HepG2 (cell line): ENCODE data around the gene SRSF3.
"Not testable (repeated sequence)": the region's sequence is repeated elsewhere in the genome, so short reads cannot be mapped to it uniquely, and the experiment has no call there.

Experiments used
- ETV5 ChIP-seq: IDR thresholded peaks from 2 replicates; pipeline ENCODE4 v1.6.1; 2018; ENCODE audit warnings: missing biosample characterization, missing genetic modification reagents, inconsistent platforms, borderline replicate concordance
- PCBP2 ChIP-seq: fragments of 200-400 bp; formaldehyde crosslinking; optimal IDR thresholded peaks from 2 replicates; pipeline ENCODE3; 2018; ENCODE audit warnings: low read length, low read depth; ENCODE audit not compliant: poor library complexity, severe bottlenecking
- RARG ChIP-seq: sonication (generic); formaldehyde crosslinking; IDR thresholded peaks from 2 replicates; pipeline ENCODE4 v1.4.0; 2020; ENCODE audit warnings: low read depth, mild to moderate bottlenecking, missing genetic modification reagents
- TAF1 ChIP-seq: sonication (generic); formaldehyde crosslinking; IDR thresholded peaks from 2 replicates; pipeline ENCODE4 v1.4.0; 2020; ENCODE audit warnings: missing genetic modification reagents
- ZFP36 ChIP-seq: fragments of 150-350 bp; IDR thresholded peaks from 2 replicates; pipeline ENCODE4 v1.6.1; 2018; ENCODE audit warnings: borderline replicate concordance, low read length, low read depth; ENCODE audit not compliant: partially characterized antibody
- TF ChIP-seq, protein P1 (sequence below): IDR thresholded peaks from 2 replicates; pipeline ENCODE4 v1.6.1; 2012; ENCODE audit warnings: inconsistent platforms
- TF ChIP-seq, protein P2 (sequence below): conservative IDR thresholded peaks from 2 replicates; pipeline ENCODE4 v1.6.1; 2018; ENCODE audit warnings: missing genetic modification reagents
- TF ChIP-seq, protein P3 (sequence below): sonication (generic); formaldehyde crosslinking; IDR thresholded peaks from 2 replicates; pipeline ENCODE4 v1.9.0; 2021; ENCODE audit warnings: missing genetic modification reagents, borderline replicate concordance

DNA sequence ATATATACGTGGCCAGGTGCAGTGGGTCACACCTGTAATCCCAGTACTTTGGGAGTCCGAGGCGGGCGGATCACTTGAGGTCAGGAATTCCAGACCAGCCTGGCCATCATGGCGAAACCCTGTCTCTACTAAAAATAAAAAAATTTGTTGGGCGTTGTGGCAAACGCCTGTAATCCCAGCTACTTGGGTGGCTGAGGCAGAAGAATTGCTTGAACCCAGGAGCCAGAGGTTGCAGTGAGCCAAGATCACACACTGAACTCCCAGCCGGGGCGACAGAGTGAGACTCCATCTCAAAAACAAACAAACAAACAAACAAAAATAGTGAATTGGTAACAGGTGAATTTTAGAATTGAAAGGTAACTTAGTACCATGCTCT is 5.1 kb upstream of the SRSF3 start:
- not testable (repeated sequence) for TF ChIP-seq ETV5; PCBP2; RARG (CRISPR knock-in tag); ZFP36; TAF1
- TF ChIP-seq, protein P1, sequence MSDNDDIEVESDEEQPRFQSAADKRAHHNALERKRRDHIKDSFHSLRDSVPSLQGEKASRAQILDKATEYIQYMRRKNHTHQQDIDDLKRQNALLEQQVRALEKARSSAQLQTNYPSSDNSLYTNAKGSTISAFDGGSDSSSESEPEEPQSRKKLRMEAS = not testable (repeated sequence)
- TF ChIP-seq, protein P2, sequence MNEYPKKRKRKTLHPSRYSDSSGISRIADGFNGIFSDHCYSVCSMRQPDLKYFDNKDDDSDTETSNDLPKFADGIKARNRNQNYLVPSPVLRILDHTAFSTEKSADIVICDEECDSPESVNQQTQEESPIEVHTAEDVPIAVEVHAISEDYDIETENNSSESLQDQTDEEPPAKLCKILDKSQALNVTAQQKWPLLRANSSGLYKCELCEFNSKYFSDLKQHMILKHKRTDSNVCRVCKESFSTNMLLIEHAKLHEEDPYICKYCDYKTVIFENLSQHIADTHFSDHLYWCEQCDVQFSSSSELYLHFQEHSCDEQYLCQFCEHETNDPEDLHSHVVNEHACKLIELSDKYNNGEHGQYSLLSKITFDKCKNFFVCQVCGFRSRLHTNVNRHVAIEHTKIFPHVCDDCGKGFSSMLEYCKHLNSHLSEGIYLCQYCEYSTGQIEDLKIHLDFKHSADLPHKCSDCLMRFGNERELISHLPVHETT (CRISPR knock-in tag) = not testable (repeated sequence)
- TF ChIP-seq, protein P3, sequence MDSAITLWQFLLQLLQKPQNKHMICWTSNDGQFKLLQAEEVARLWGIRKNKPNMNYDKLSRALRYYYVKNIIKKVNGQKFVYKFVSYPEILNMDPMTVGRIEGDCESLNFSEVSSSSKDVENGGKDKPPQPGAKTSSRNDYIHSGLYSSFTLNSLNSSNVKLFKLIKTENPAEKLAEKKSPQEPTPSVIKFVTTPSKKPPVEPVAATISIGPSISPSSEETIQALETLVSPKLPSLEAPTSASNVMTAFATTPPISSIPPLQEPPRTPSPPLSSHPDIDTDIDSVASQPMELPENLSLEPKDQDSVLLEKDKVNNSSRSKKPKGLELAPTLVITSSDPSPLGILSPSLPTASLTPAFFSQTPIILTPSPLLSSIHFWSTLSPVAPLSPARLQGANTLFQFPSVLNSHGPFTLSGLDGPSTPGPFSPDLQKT = not testable (repeated sequence)
